Trophoblast cell (in vitro differentiated cells and primary cell): ENCODE results near the gene NTM.

ENCODE experiments used
- DNase-seq, 2 donors: peaks; one replicate each; pipeline ENCODE4 v3.0.0-alpha.2; 2016
- H2AFZ ChIP-seq: 2 replicates; pipeline ENCODE4 v1.6.1; 2013; ENCODE audit warnings: low read length, moderate library complexity, mild to moderate bottlenecking; ENCODE audit not compliant: insufficient read depth, poor library complexity
- H2AK5ac ChIP-seq: 2 replicates; pipeline ENCODE4 v1.6.1; 2013; ENCODE audit warnings: mild to moderate bottlenecking, low read length
- H2BK120ac ChIP-seq: 2 replicates; pipeline ENCODE4 v1.6.1; 2013; ENCODE audit warnings: low read length, mild to moderate bottlenecking, moderate library complexity; ENCODE audit not compliant: insufficient read depth, poor library complexity
- H2BK12ac ChIP-seq: 2 replicates; pipeline ENCODE4 v1.6.1; 2013; ENCODE audit warnings: mild to moderate bottlenecking, low read length, moderate library complexity
- H2BK5ac ChIP-seq: 2 replicates; pipeline ENCODE4 v1.6.1; 2013; ENCODE audit warnings: low read length, low read depth, moderate library complexity, mild to moderate bottlenecking; ENCODE audit not compliant: poor library complexity
- H3K14ac ChIP-seq: 2 replicates; pipeline ENCODE4 v1.6.1; 2013; ENCODE audit warnings: mild to moderate bottlenecking, low read length
- H3K18ac ChIP-seq: 2 replicates; pipeline ENCODE4 v1.6.1; 2013; ENCODE audit warnings: mild to moderate bottlenecking, low read length
- H3K23ac ChIP-seq: 2 replicates; pipeline ENCODE4 v1.6.1; 2013; ENCODE audit warnings: low read length
- H3K27ac ChIP-seq: 2 replicates; pipeline ENCODE4 v1.5.1; 2013; ENCODE audit warnings: low read depth, mild to moderate bottlenecking, inconsistent platforms, low read length, moderate library complexity
- H3K27me3 ChIP-seq: 2 replicates; pipeline ENCODE4 v1.6.1; 2013; ENCODE audit warnings: inconsistent platforms, mild to moderate bottlenecking, low read length, moderate library complexity; ENCODE audit not compliant: insufficient read depth
- H3K36me3 ChIP-seq, 2 experiments: 1 replicate in 1 of 2; 2 replicates in 1 of 2; pipeline ENCODE4 v1.6.1; 2013; ENCODE audit warnings: low read length in 2 of 2, mild to moderate bottlenecking in 2 of 2, moderate library complexity in 1 of 2; ENCODE audit not compliant: insufficient read depth in 2 of 2, control insufficient read depth in 1 of 2
- H3K4ac ChIP-seq: 2 replicates; pipeline ENCODE4 v1.6.1; 2013; ENCODE audit warnings: low read depth, mild to moderate bottlenecking, low read length, moderate library complexity
- H3K4me1 ChIP-seq, 2 experiments: 1 replicate in 1 of 2; 2 replicates in 1 of 2; pipeline ENCODE4 v1.6.1; 2013; ENCODE audit warnings: low read length in 2 of 2, mild to moderate bottlenecking in 2 of 2, moderate library complexity in 1 of 2; ENCODE audit not compliant: insufficient read depth in 2 of 2, control insufficient read depth in 1 of 2
- H3K4me2 ChIP-seq: 2 replicates; pipeline ENCODE4 v1.6.1; 2013; ENCODE audit warnings: inconsistent platforms, mild to moderate bottlenecking, low read length, moderate library complexity
- H3K4me3 ChIP-seq: 2 replicates; pipeline ENCODE4 v1.5.1; 2013; ENCODE audit warnings: mild to moderate bottlenecking, low read depth, low read length, inconsistent platforms
- H3K79me1 ChIP-seq: one replicate; pipeline ENCODE4 v1.6.1; 2013; ENCODE audit warnings: low read length
- H3K79me2 ChIP-seq: 2 replicates; pipeline ENCODE4 v1.6.1; 2013; ENCODE audit warnings: low read length, mild to moderate bottlenecking; ENCODE audit not compliant: control insufficient read depth, insufficient read depth, poor library complexity
- H3K9ac ChIP-seq: 2 replicates; pipeline ENCODE4 v1.6.1; 2013; ENCODE audit warnings: mild to moderate bottlenecking, low read length
- H3K9me3 ChIP-seq: 2 replicates; pipeline ENCODE4 v1.6.1; 2013; ENCODE audit warnings: low read depth, mild to moderate bottlenecking, control low read depth, inconsistent platforms, low read length; ENCODE audit not compliant: insufficient read depth
- H4K12ac ChIP-seq: 2 replicates; pipeline ENCODE4 v1.6.1; 2013; ENCODE audit warnings: low read depth, mild to moderate bottlenecking, low read length, moderate library complexity
- H4K8ac ChIP-seq: 2 replicates; pipeline ENCODE4 v1.6.1; 2013; ENCODE audit warnings: low read depth, mild to moderate bottlenecking, low read length, moderate library complexity
- H4K91ac ChIP-seq: one replicate; pipeline ENCODE4 v1.6.1; 2013; ENCODE audit warnings: low read depth, mild to moderate bottlenecking, low read length, moderate library complexity
- WGBS: extraction: QIAGEN DNeasy Blood & Tissue Kit; methylation state at CpG from one replicate; pipeline ENCODE4 v1.1.7; 2013; ENCODE audit warnings: missing lambda C conversion rate; ENCODE audit not compliant: insufficient read length, insufficient coverage; ENCODE audit errors: extremely low coverage; 5-methylcytosine and 5-hydroxymethylcytosine counted together

The NTM gene

DNA sequence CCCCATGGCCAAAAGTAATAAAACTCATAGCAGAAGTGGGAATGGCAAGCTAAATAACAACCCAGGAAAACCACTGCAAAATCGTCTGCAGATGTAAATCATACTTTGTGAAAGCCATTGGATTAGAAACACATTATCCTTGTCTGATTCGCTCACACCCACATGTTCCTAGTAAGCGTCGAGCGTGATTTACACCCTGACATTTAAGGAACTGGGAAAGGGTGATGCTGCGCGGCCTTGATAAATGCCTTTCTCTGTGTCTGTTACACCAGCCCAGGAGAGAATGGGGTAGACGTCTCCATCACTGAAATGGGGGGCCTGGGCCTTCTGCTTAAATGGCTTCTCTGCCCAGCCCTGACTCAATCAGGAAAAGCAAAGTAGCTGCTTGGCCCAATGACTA lies 162.7 kb downstream of the NTM start:
- no CpG with 5 or more reads among the region's 8 CpGs for WGBS
- no peak overlapping the region for H2BK120ac ChIP-seq
- H2BK12ac ChIP-seq, result no peak overlapping the region
- no peaks in the 10 kb centered on the region for H3K79me2 ChIP-seq
- H3K9me3 ChIP-seq, result peaks cover 3% of the 10 kb centered on the region
- no peak overlapping the region for H3K4ac ChIP-seq
- no peak overlapping the region for H2AFZ ChIP-seq
- H3K18ac ChIP-seq, result no peak overlapping the region
- no peak overlapping the region for H4K91ac ChIP-seq
- H3K23ac ChIP-seq, result no peak overlapping the region
- no peaks in the 10 kb centered on the region for H3K27me3 ChIP-seq
- no peak overlapping the region for H3K4me2 ChIP-seq
- no peak overlapping the region for H4K12ac ChIP-seq
- no peak overlapping the region for H3K4me3 ChIP-seq
- H2AK5ac ChIP-seq, result no peak overlapping the region
- no peak overlapping the region for H3K27ac ChIP-seq
- no peak for DNase-seq
- no peaks in the 10 kb centered on the region for H3K4me1 ChIP-seq
- no peak overlapping the region for H4K8ac ChIP-seq
- no peak overlapping the region for H3K9ac ChIP-seq
- H3K36me3 ChIP-seq, result no peaks in the 10 kb centered on the region
- H3K14ac ChIP-seq, result no peak overlapping the region
- H2BK5ac ChIP-seq, result no peak overlapping the region
- no peaks in the 10 kb centered on the region for H3K79me1 ChIP-seq

DNA sequence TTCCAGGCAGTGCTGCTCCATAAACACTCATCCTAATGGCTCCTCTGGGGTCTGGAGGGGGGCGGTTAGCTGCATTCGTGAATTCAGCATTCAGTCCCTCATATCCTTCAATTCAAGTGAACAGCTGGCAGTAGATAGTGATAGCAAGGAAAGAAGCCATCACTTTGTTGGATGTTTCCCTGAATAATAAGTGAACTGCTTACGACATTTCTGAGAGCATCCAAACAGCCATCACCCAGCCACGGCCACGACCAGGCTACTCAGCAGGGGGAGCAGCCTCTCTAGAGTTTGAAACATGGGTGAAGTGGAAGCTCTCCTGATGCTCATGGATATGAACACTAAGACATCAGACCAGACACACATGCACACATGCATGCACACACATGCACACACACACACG lies 163.6 kb downstream of the NTM start:
- H2BK5ac ChIP-seq, result no peak overlapping the region
- no peak overlapping the region for H4K12ac ChIP-seq
- no peak overlapping the region for H3K27ac ChIP-seq
- peaks cover 3% of the 10 kb centered on the region for H3K9me3 ChIP-seq
- no peak overlapping the region for H3K4me3 ChIP-seq
- H3K14ac ChIP-seq, result no peak overlapping the region
- H3K79me2 ChIP-seq, result no peaks in the 10 kb centered on the region
- no peak overlapping the region for H2BK12ac ChIP-seq
- H3K4ac ChIP-seq, result no peak overlapping the region
- H4K8ac ChIP-seq, result no peak overlapping the region
- H3K18ac ChIP-seq, result no peak overlapping the region
- no peaks in the 10 kb centered on the region for H3K4me1 ChIP-seq
- no peak overlapping the region for H3K4me2 ChIP-seq
- H4K91ac ChIP-seq, result no peak overlapping the region
- H3K9ac ChIP-seq, result no peak overlapping the region
- WGBS, result no CpG with 5 or more reads among the region's 6 CpGs
- no peak overlapping the region for H2AFZ ChIP-seq
- no peak overlapping the region for H3K23ac ChIP-seq
- H2AK5ac ChIP-seq, result no peak overlapping the region
- H3K79me1 ChIP-seq, result no peaks in the 10 kb centered on the region
- DNase-seq, result no peak
- no peaks in the 10 kb centered on the region for H3K27me3 ChIP-seq
- H3K36me3 ChIP-seq, result no peaks in the 10 kb centered on the region
- no peak overlapping the region for H2BK120ac ChIP-seq

DNA sequence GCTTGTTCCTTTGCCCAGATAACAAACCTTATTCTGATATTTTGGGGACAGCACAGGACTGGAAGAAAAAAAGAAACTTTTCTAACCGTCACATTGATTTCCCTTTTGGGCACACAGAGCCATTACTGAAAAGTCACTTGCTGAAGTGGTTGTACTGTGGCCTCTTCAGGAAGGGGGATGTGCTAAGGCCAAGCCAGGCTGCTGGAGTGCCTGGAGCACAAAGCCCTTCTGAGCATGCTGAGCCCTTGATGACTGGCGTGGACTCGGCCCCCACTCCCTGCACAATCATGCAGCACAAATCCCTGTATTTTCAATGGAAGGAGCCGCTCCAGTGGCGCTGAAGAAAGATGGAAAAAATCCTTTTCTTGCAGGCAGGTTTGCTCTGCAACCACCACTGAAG lies 164.2 kb downstream of the NTM start:
- Histone ChIP-seq H2AK5ac (no peak overlapping the region), H3K9ac (no peak overlapping the region), H3K36me3 (no peaks in the 10 kb centered on the region), H3K79me1 (no peaks in the 10 kb centered on the region), H3K27me3 (no peaks in the 10 kb centered on the region), H4K91ac (no peak overlapping the region), H3K79me2 (no peaks in the 10 kb centered on the region), H3K4me2 (no peak overlapping the region), H3K14ac (no peak overlapping the region), H4K12ac (no peak overlapping the region), H3K9me3 (peaks cover 3% of the 10 kb centered on the region), H2AFZ (no peak overlapping the region), H4K8ac (no peak overlapping the region), H3K27ac (no peak overlapping the region), H3K18ac (no peak overlapping the region), H3K23ac (no peak overlapping the region), H2BK5ac (no peak overlapping the region), H3K4me3 (no peak overlapping the region), H2BK120ac (no peak overlapping the region), H3K4me1 (no peaks in the 10 kb centered on the region), H3K4ac (no peak overlapping the region), H2BK12ac (no peak overlapping the region)
- no CpG with 5 or more reads among the region's 5 CpGs for WGBS
- DNase-seq, result no peak

DNA sequence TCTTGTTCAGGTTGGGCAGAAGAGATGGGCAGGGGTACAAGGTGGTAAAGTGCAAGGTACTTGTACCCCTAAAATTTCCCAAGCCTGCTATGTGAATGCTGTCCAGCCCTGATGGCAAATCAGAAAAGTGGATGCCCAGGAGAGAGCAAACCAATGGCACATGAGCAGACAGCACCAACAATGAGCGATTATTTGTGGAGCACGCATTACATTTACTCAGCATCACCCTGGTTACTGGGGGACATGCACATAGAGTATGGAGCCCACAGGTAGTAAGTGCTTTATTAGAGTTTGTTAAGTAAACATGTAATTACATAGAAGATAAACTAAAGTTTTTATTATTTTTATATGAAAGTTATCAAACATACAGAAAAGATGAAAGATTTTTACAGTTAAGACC lies 165.7 kb downstream of the NTM start:
- H3K14ac ChIP-seq, result no peak overlapping the region
- no peak overlapping the region for H3K9ac ChIP-seq
- no peaks in the 10 kb centered on the region for H3K79me2 ChIP-seq

More for the DNA sequence above, 165.7 kb downstream of the NTM start:
- Histone ChIP-seq H3K79me1 (no peaks in the 10 kb centered on the region), H2BK12ac (no peak overlapping the region), H3K4me3 (no peak overlapping the region), H3K27me3 (no peaks in the 10 kb centered on the region), H2BK120ac (no peak overlapping the region), H4K91ac (no peak overlapping the region), H4K8ac (no peak overlapping the region), H3K4ac (no peak overlapping the region), H2AFZ (no peak overlapping the region), H2AK5ac (no peak overlapping the region), H3K4me1 (no peaks in the 10 kb centered on the region), H3K9me3 (peaks cover 1% of the 10 kb centered on the region), H3K36me3 (no peaks in the 10 kb centered on the region), H3K18ac (no peak overlapping the region), H3K27ac (no peak overlapping the region), H2BK5ac (no peak overlapping the region), H3K23ac (no peak overlapping the region), H4K12ac (no peak overlapping the region), H3K4me2 (no peak overlapping the region)
- no peak for DNase-seq
- no CpG with 5 or more reads among the region's 2 CpGs for whole genome bisulfite sequencing
